Tibial artery (tissue), 4 donors: ENCODE results near the gene CRYM.
"Not testable (repeated sequence)": the region's sequence is repeated elsewhere in the genome, so short reads cannot be mapped to it uniquely, and the experiment has no call there.

Experiments
- DNase-seq, 2 donors: peaks; one replicate each; pipeline ENCODE4 v3.0.0-alpha.2; 2019
- H3K27ac ChIP-seq, 2 donors: fragments of 200-600 bp; sonication (generic) in 1 of 2; 1 replicate in 1 of 2; 2 replicates in 1 of 2; pipeline ENCODE4 v1.5.1; 2018 to 2019; ENCODE audit warnings: mild to moderate bottlenecking in 1 of 2
- H3K27me3 ChIP-seq, 2 donors: fragments of 200-600 bp; sonication (generic) in 1 of 2; one replicate each; pipeline versions ENCODE4 v1.5.1 to v1.6.0; 2016 to 2019
- H3K36me3 ChIP-seq, 3 donors: fragments of 200-600 bp; sonication (generic) in 2 of 3; one replicate each; pipeline ENCODE4 v1.5.1; 2016 to 2019; ENCODE audit warnings: mild to moderate bottlenecking in 2 of 3
- H3K4me1 ChIP-seq, 4 donors: fragments of 200-600 bp; sonication (generic) in 2 of 4; 1 replicate in 3 of 4; 2 replicates in 1 of 4; pipeline ENCODE4 v1.5.1; 2016 to 2019
- H3K4me3 ChIP-seq, 2 donors: fragments of 200-600 bp; sonication (generic) in 1 of 2; 1 replicate in 1 of 2; 2 replicates in 1 of 2; pipeline ENCODE4 v1.5.1; 2018 to 2019; ENCODE audit warnings: mild to moderate bottlenecking in 2 of 2
- H3K9me3 ChIP-seq, 3 donors: fragments of 200-600 bp; sonication (generic) in 1 of 3; one replicate each; pipeline ENCODE4 v1.5.1; 2016 to 2019
- intact Hi-C: fragments of 100-400 bp; cut with DNase I; formaldehyde crosslinking; loops from one replicate; pipeline ENCODE4 v1.15.0; 2023; ENCODE audit warnings: low total_unique reads
- TF ChIP-seq, protein P1 (sequence below), 2 experiments: fragments of 200-600 bp in 1 of 2; fragments of 450-650 bp in 1 of 2; IDR thresholded peaks; one replicate each; pipeline ENCODE4 v1.5.1; 2017 to 2019; ENCODE audit warnings: antibody characterized with exemption in 2 of 2, mild to moderate bottlenecking in 1 of 2, moderate library complexity in 1 of 2

The CRYM gene

DNA sequence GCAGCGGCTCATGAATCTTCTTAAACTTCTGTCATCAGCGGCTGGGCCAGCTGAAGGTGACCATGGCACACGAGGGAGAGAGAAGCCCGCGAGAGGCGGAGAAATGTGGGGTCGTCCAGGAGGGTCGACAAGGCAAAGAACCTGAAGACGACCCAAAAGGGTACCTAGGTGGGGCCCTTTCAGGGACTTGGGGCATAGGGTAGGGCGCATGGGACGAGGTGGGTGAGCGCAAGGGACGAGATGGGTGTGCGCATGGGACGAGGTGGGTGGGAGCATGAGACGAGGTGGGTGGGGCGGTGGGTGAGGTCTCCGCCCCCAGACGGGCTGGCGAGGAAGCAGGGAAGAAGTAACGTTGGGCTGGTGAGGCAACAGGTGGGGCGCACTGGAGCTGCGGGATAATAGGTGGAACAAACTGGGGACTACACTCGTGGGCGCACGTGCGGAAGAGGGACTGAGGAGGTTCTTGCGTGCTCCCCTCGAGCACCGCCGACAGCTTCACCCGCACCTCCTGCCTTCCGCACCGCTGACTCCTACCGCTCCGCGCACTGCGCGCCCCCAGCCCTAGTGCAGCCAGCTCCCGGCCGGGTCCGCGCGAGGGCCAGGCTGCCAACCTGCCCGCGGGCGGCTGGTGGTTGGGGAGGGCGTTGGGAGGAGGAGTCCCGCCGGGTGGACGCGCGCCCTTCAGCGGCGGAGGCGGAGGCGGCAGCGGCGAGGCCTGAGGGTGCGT is 23.2 kb upstream of the CRYM start:
- intact Hi-C loops = loop anchor here (2.0 to 5.0 kb wide), 3 partner anchors 113 to 221 kb away; partner anchors contain the start of gene LDAF1
- Histone ChIP-seq H3K36me3 (no peaks in the 10 kb centered on the region), H3K9me3 (no peaks in the 10 kb centered on the region), H3K27ac (peak overlapping the region; percentile 70 to 83), H3K4me1 (peaks cover 0 to 9% (median 8%) of the 10 kb centered on the region in 4 donors), H3K27me3 (peaks cover 0 to 3% of the 10 kb centered on the region in 2 donors), H3K4me3 (peak overlapping the region; percentile 57 to 89)
- DNase-seq = peak; percentile 81 to 85
- TF ChIP-seq, protein P1, sequence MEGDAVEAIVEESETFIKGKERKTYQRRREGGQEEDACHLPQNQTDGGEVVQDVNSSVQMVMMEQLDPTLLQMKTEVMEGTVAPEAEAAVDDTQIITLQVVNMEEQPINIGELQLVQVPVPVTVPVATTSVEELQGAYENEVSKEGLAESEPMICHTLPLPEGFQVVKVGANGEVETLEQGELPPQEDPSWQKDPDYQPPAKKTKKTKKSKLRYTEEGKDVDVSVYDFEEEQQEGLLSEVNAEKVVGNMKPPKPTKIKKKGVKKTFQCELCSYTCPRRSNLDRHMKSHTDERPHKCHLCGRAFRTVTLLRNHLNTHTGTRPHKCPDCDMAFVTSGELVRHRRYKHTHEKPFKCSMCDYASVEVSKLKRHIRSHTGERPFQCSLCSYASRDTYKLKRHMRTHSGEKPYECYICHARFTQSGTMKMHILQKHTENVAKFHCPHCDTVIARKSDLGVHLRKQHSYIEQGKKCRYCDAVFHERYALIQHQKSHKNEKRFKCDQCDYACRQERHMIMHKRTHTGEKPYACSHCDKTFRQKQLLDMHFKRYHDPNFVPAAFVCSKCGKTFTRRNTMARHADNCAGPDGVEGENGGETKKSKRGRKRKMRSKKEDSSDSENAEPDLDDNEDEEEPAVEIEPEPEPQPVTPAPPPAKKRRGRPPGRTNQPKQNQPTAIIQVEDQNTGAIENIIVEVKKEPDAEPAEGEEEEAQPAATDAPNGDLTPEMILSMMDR (IDR thresholded peaks at IDR 0.05) = peak; percentile 34 to 39

DNA sequence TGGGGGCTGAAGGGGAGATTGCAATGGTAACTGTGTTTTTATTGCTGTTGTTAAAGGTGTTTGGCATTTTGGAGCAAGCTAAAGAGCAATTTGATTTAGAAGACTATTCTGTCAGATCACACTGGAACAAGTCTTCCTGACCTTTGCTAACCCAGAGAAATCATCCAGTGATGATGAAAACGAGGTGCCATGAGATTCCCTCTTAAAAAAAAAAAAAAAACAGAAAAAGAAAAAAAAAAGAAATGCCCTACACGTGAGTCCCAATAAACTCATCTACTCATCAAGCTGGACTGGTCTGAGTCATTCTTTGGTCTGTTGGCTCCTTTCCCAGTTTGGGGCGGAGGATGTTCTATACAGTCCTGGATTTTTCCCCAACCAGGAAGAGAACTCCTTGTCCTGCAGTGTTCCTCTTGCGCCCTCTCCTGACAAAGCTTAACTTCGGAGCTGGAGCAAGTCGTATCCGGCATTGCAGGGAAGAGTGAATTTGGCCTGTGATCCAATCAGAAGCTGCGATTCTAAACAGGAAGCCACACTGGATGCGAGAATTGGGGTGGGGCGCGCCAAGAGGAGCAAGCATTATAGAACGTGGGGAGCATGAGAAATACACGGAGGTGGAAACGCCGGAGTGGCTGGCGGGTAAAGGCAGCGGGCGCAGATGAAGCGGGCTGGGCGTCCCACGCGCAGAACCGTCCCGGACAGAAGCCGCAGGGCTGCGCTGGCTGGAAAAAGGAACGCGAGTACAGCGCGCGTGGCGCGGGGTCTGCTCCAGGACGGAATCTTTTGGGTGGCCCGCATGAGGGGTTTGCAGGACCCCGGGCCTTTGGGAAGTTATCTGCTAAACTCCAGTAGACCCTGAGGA is 22.4 kb upstream of the CRYM start:
- no peaks in the 10 kb centered on the region for H3K9me3 ChIP-seq
- H3K27me3 ChIP-seq = peaks cover 0 to 3% of the 10 kb centered on the region in 2 donors
- intact Hi-C loops = loop anchor here (2.0 to 5.0 kb wide), 3 partner anchors 112 to 222 kb away; partner anchors contain the start of gene LDAF1
- peak; percentile 98 to 100 for DNase-seq
- TF ChIP-seq, protein P1 (IDR thresholded peaks at IDR 0.05) = peak; percentile 80 to 85
- no peaks in the 10 kb centered on the region for H3K36me3 ChIP-seq
- peak overlapping the region; percentile 57 to 89 for H3K4me3 ChIP-seq
- peaks cover 0 to 9% (median 8%) of the 10 kb centered on the region in 4 donors for H3K4me1 ChIP-seq
- peak overlapping the region; percentile 70 to 83 for H3K27ac ChIP-seq

DNA sequence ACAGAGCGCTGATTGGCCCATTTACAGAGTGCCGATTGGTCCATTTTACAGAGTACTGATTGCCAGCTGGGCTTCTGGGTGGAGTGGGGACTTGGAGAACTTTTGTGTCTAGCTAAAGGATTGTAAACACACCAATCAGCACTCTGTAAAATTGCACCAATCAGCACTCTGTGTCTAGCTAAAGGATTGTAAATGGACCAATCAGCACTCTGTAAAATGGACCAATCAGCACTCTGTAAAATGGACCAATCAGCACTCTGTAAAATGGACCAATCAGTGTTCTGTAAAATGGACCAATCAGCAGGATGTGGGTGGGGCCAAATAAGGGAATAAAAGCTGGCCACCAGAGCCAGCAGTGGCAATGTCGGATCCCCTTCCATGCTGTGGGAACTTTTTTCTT is 11.7 kb upstream of the CRYM start:
- DNase-seq, H3K4me3 ChIP-seq, H3K27me3 ChIP-seq, H3K27ac ChIP-seq, H3K9me3 ChIP-seq, H3K36me3 ChIP-seq, intact Hi-C loops: not testable (repeated sequence)
- peaks cover 0 to 13% (median 0%) of the 10 kb centered on the region in 4 donors for H3K4me1 ChIP-seq

DNA sequence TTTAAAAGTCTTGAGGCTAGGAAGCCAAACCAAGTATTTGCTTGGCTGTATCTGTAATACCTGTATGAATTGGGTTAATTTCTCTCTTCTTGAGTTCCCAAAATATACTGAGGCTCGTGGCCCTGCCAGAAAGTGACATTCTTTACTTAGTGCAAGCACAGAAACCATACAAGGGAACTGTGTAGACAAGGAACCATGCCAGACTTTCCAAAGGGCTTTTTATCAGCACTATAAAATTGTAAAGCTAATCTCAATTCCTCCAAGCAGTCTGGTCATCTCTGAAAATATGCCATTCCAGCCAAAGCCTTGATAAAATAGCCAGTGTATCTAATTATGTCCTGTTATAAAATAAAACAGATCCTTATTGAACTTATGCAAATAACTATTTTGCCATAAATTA is 7.2 kb upstream of the CRYM start:
- Histone ChIP-seq H3K9me3 (peaks cover 0 to 4% (median 0%) of the 10 kb centered on the region in 3 donors), H3K4me1 (peaks cover 0 to 24% (median 7%) of the 10 kb centered on the region in 4 donors), H3K27me3 (peaks cover 0 to 5% of the 10 kb centered on the region in 2 donors), H3K4me3 (no peak overlapping the region), H3K27ac (no peak overlapping the region), H3K36me3 (no peaks in the 10 kb centered on the region)
- TF ChIP-seq, protein P1 (IDR thresholded peaks at IDR 0.05) = no peak
- intact Hi-C loops = no loop called here
- no peak for DNase-seq

DNA sequence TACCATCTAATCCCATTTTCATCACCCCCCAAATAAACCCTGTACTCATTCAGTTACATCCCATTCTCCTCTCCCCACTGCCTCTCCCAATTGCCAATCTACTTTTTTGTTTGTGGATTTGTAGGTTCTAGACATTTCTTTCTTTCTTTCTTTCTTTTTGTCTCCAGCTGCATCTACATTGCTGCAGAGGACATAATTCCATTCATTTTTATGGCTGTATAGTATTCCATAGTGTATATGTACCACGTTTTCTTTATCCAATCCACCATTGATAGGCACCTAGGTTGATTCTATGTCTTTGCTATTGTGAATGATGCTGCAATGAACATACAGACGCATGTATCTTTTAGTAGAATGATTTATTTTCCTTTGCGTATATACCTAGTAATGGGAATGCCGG is 6.3 kb upstream of the CRYM start:
- Histone ChIP-seq H3K4me1 (peaks cover 0 to 24% (median 7%) of the 10 kb centered on the region in 4 donors), H3K9me3 (no peaks in the 10 kb centered on the region), H3K4me3 (peak overlapping the region; percentile 35 to 51), H3K27me3 (peaks cover 0 to 5% of the 10 kb centered on the region in 2 donors), H3K27ac (no peak overlapping the region), H3K36me3 (no peaks in the 10 kb centered on the region)
- DNase-seq = no peak
- intact Hi-C loops = no loop called here
- TF ChIP-seq, protein P1 (IDR thresholded peaks at IDR 0.05) = no peak
